Right lobe of liver (tissue), 4 donors: Measurements from ENCODE around the gene PRR36.

Source experiments
- CTCF ChIP-seq, 4 donors: fragments of 200-600 bp in 3 of 4; fragments of 450-650 bp in 1 of 4; IDR thresholded peaks; one replicate each; pipeline versions ENCODE4 v1.5.1 to v1.8.0; 2016 to 2022; ENCODE audit warnings: antibody characterized with exemption in 4 of 4, mild to moderate bottlenecking in 2 of 4
- POLR2A ChIP-seq: fragments of 450-650 bp; IDR thresholded peaks from one replicate; pipeline ENCODE4 v1.6.1; 2017; ENCODE audit warnings: antibody characterized with exemption, mild to moderate bottlenecking
- donor health status: DM: no; HTN: no; CAD: no.
- donor health status: DM: no; HTN: no; CAD: no.
- donor health status: DM: no; HTN: yes; CAD: no.

GRCh38 chr19:7833225-7834099 lies 40.7 kb downstream of the PRR36 start:
- no peak for TF ChIP-seq CTCF (IDR thresholded peaks at IDR 0.05)
- TF ChIP-seq POLR2A: no peak
